Caco-2 (cell line): Measurements from ENCODE around the gene SYTL2. TPM values are rescaled to one million over a fixed set of nuclear protein-coding genes. Genes with fewer than 3 reads are reported as not detected.

Source experiments
- BruUV-seq: library from RNA; stranded (reverse); fragments of 400-500 nt; replicated peaks from 2 replicates; lab custom pipeline; 2021; lab: Mats Ljungman, UMichigan
- CTCF ChIA-PET: fragments of 300-600 bp; sonication (Branson Sonifier 250); formaldehyde crosslinking; loops from one replicate; lab custom pipeline; 2022; ENCODE audit warnings: antibody characterized with exemption; lab: Charles Lee
- POLR2A ChIA-PET: fragments of 300-600 bp; sonication (Branson Sonifier 250); formaldehyde crosslinking; loops from one replicate; lab custom pipeline; 2022; ENCODE audit warnings: antibody characterized with exemption; lab: Charles Lee
- DNase-seq, 2 experiments: peaks; one replicate each; pipeline versions ENCODE4 v3.0.0 to v3.0.0-alpha.2; 2020 to 2022
- H3K27me3 ChIP-seq: replicated peaks from 2 replicates; pipeline ENCODE4 v1.6.0; 2011; ENCODE audit warnings: low read length; ENCODE audit not compliant: control insufficient read depth, insufficient read depth
- H3K36me3 ChIP-seq: 2 replicates; pipeline ENCODE4 v1.5.1; 2011; ENCODE audit warnings: low read length; ENCODE audit not compliant: control insufficient read depth, insufficient read depth
- H3K4me1 ChIP-seq: fragments of 250-450 bp; sonication (Bioruptor Pico); 2 replicates; pipeline ENCODE4 v1.5.1; 2020; ENCODE audit warnings: mild to moderate bottlenecking
- H3K4me3 ChIP-seq: 2 replicates; pipeline ENCODE4 v1.5.1; 2011; ENCODE audit warnings: low read depth, mild to moderate bottlenecking, control low read depth, low read length
- H3K9me3 ChIP-seq: fragments of 250-450 bp; sonication (Bioruptor Pico); 2 replicates; pipeline ENCODE4 v1.5.1; 2020; ENCODE audit warnings: mild to moderate bottlenecking, moderate library complexity
- H3K27ac Mint-ChIP-seq: one replicate; pipeline ENCODE4 v1.8.0; 2022; ENCODE audit warnings: mixed read lengths; ENCODE audit not compliant: unreplicated experiment
- H3K27me3 Mint-ChIP-seq: one replicate; pipeline ENCODE4 v1.8.0; 2022; ENCODE audit warnings: mixed read lengths; ENCODE audit not compliant: insufficient read depth, unreplicated experiment
- H3K36me3 Mint-ChIP-seq: one replicate; pipeline ENCODE4 v1.8.0; 2022; ENCODE audit warnings: mild to moderate bottlenecking, mixed read lengths; ENCODE audit not compliant: insufficient read depth, unreplicated experiment
- H3K4me1 Mint-ChIP-seq: one replicate; pipeline ENCODE4 v1.8.0; 2022; ENCODE audit warnings: low read depth, mixed read lengths; ENCODE audit not compliant: unreplicated experiment
- H3K4me3 Mint-ChIP-seq: one replicate; pipeline ENCODE4 v1.8.0; 2022; ENCODE audit warnings: mild to moderate bottlenecking, moderate library complexity, mixed read lengths; ENCODE audit not compliant: unreplicated experiment
- H3K9me3 Mint-ChIP-seq: one replicate; pipeline ENCODE4 v1.8.0; 2022; ENCODE audit warnings: mixed read lengths; ENCODE audit not compliant: unreplicated experiment
- intact Hi-C: fragments of 100-400 bp; cut with micrococcal nuclease; formaldehyde crosslinking; loops from one replicate; pipeline ENCODE4 v1.10.0; 2022; ENCODE audit not compliant: unreplicated experiment
- total RNA-seq: library from RNA; stranded (reverse); gene quantifications from 2 replicates; pipeline ENCODE4 v1.2.3, GENCODE V29; 2022
- TF ChIP-seq, protein P1 (sequence below), 2 experiments: fragments of 200-600 bp in 1 of 2; IDR thresholded peaks; 1 replicate in 1 of 2; 2 replicates in 1 of 2; pipeline versions ENCODE4 v1.5.1 to v1.8.0; 2011 to 2022; ENCODE audit warnings: antibody characterized with exemption in 1 of 2, control low read depth in 1 of 2, inconsistent platforms in 1 of 2, low read depth in 1 of 2, low read length in 1 of 2, mild to moderate bottlenecking in 1 of 2, moderate library complexity in 1 of 2; ENCODE audit not compliant: insufficient read depth in 1 of 2, severe bottlenecking in 1 of 2, unreplicated experiment in 1 of 2

SYTL2 gene
- total RNA-seq, 1 experiment from 2014 or later: 110 TPM

DNA sequence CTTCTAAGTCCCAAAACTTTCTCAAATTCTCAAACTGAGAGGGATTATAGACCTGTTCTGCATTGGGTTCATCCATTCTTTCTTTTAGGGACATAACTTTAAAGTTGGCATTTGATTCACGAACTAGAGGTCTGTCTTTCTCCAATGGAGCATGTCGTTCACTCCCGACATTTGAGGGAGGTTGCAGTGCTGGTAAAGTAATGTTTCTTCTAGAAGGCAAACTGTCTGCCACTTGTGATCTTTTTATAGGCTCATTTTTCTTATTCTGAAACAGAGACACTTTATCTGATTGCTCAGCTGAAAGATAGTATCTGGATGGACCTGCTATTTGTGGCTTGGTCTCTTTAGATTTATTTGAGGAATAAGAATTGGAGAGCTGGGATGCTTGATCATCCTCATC, 84.6 kb downstream of the SYTL2 start:
- intact Hi-C loops: no loop called here
- no TSS peak for BruUV-seq
- POLR2A ChIA-PET: no interaction called here
- no peak overlapping the region for H3K4me3 ChIP-seq
- DNase-seq: no peak
- TF ChIP-seq, protein P1, sequence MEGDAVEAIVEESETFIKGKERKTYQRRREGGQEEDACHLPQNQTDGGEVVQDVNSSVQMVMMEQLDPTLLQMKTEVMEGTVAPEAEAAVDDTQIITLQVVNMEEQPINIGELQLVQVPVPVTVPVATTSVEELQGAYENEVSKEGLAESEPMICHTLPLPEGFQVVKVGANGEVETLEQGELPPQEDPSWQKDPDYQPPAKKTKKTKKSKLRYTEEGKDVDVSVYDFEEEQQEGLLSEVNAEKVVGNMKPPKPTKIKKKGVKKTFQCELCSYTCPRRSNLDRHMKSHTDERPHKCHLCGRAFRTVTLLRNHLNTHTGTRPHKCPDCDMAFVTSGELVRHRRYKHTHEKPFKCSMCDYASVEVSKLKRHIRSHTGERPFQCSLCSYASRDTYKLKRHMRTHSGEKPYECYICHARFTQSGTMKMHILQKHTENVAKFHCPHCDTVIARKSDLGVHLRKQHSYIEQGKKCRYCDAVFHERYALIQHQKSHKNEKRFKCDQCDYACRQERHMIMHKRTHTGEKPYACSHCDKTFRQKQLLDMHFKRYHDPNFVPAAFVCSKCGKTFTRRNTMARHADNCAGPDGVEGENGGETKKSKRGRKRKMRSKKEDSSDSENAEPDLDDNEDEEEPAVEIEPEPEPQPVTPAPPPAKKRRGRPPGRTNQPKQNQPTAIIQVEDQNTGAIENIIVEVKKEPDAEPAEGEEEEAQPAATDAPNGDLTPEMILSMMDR (IDR thresholded peaks at IDR 0.05; ENCODE audit: insufficient read depth in 1 of 2, low read depth in 1 of 2, low read length in 1 of 2, severe bottlenecking in 1 of 2, unreplicated experiment in 1 of 2): no peak
- H3K9me3 Mint-ChIP-seq: peaks cover 19% of the 10 kb centered on the region
- no peaks in the 10 kb centered on the region for H3K27me3 ChIP-seq
- peaks cover 13% of the 10 kb centered on the region for H3K4me1 ChIP-seq
- CTCF ChIA-PET: no interaction called here
- peaks cover 18% of the 10 kb centered on the region for H3K4me1 Mint-ChIP-seq
- H3K9me3 ChIP-seq: no peaks in the 10 kb centered on the region; the same call in 1 of the 2 replicates
- H3K36me3 ChIP-seq: peaks cover 2% of the 10 kb centered on the region; the same call in 1 of the 2 replicates
- no peaks in the 10 kb centered on the region for H3K27me3 Mint-ChIP-seq
- H3K4me3 Mint-ChIP-seq: no peak overlapping the region
- peak overlapping the region; percentile 32 for H3K27ac Mint-ChIP-seq
- peaks cover 61% of the 10 kb centered on the region for H3K36me3 Mint-ChIP-seq

DNA sequence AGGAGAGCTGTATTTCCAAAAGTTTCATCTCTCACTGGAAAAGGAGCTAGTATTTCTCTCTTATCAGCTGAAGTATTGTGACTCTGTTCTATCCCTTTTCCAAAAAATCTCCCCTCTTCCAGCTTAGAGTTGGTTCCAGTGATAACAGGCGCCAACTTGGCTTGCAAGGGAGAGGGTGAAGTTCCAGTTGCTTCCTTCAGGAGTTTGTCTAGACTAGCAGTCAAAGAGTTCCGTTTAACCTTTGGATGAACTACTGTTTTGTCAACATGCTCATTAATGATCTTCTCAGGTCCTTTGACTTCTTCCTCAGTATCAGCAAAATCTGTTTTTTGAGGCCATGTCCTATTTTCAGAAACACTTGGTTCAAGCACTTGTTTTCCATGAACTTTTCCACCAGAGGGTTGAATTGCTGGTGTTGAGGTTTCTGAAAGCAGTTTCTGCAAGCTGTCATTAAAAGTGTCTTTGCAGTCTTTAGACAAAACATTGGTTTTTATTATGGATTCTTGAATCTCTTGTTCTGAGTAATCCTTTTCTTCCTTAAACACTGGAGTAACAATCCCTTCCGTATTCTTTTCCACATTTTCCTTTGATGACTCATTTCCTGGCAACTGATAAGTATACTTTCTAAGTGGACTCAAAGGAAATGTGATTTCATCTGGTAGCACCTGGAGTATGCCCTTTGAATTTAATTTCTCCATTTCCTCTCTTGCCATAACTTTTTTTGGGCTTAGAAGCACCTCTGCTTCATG, 85.3 kb downstream of the SYTL2 start:
- TF ChIP-seq, protein P1 (IDR thresholded peaks at IDR 0.05; ENCODE audit: insufficient read depth in 1 of 2, low read depth in 1 of 2, low read length in 1 of 2, severe bottlenecking in 1 of 2, unreplicated experiment in 1 of 2): no peak
- intact Hi-C loops: no loop called here
- no peak overlapping the region for H3K4me3 ChIP-seq
- peaks cover 13% of the 10 kb centered on the region for H3K4me1 ChIP-seq
- BruUV-seq: TSS peak; percentile 2
- H3K36me3 ChIP-seq: peaks cover 2% of the 10 kb centered on the region; the same call in 1 of the 2 replicates
- no peaks in the 10 kb centered on the region for H3K27me3 ChIP-seq
- no peak for DNase-seq
- peaks cover 19% of the 10 kb centered on the region for H3K9me3 Mint-ChIP-seq
- ChIA-PET CTCF (no interaction called here), POLR2A (no interaction called here)
- peaks cover 62% of the 10 kb centered on the region for H3K36me3 Mint-ChIP-seq
- H3K27me3 Mint-ChIP-seq: no peaks in the 10 kb centered on the region
- peak overlapping the region; percentile 32 for H3K27ac Mint-ChIP-seq
- H3K4me1 Mint-ChIP-seq: peaks cover 18% of the 10 kb centered on the region
- H3K9me3 ChIP-seq: no peaks in the 10 kb centered on the region; the same call in 1 of the 2 replicates
- H3K4me3 Mint-ChIP-seq: no peak overlapping the region

DNA sequence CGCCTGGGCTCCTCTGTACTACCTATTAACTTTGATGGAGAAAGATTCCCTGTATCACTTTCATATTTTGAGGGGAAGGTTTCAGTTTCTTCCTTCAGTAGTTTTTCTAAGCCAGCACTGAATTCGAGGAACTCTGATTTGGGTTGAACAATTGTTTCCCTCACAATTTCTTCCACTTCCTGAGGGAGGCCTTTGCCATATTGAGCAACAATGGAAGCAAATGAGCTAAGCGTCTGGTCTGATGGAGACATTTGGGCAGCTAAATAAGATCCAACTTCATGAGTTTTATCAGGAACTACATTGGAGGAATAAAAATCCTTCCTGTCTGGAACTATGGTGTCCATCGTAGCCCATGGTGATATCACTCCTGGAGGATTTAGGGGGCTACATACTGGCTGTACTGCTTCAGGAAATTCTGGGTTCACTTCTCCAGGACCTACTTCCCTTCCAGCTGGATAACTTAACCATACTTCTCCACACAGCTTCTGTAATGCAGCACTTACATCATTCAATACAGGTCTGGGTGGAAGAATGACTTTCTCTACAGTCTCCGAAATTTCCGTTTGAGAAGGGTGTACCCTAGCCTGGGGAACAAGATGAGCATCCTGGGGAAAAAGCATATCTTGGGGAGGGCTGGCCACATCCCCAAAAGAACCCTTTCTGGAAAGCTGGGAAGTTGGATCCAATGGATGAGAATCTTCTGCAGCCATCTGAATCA, 86.0 kb downstream of the SYTL2 start:
- Mint-ChIP-seq H3K36me3 (peaks cover 60% of the 10 kb centered on the region), H3K27me3 (no peaks in the 10 kb centered on the region), H3K4me3 (no peak overlapping the region), H3K27ac (no peak overlapping the region), H3K4me1 (peaks cover 18% of the 10 kb centered on the region), H3K9me3 (peaks cover 19% of the 10 kb centered on the region)
- POLR2A ChIA-PET: no interaction called here
- H3K4me3 ChIP-seq: no peak overlapping the region
- TF ChIP-seq, protein P1 (IDR thresholded peaks at IDR 0.05; ENCODE audit: insufficient read depth in 1 of 2, low read depth in 1 of 2, low read length in 1 of 2, severe bottlenecking in 1 of 2, unreplicated experiment in 1 of 2): no peak
- no peaks in the 10 kb centered on the region; the same call in 1 of the 2 replicates for H3K9me3 ChIP-seq
- CTCF ChIA-PET: no interaction called here
- peaks cover 13% of the 10 kb centered on the region for H3K4me1 ChIP-seq
- intact Hi-C loops: no loop called here
- no peak for DNase-seq
- BruUV-seq: no TSS peak
- no peaks in the 10 kb centered on the region for H3K27me3 ChIP-seq
- H3K36me3 ChIP-seq: peaks cover 3% of the 10 kb centered on the region; the same call in 1 of the 2 replicates
